GM19468 (cell line): ENCODE measurements around the gene CHAF1A.

Experiments
- ATAC-seq: cut with Tn5 transposase; IDR thresholded peaks from one replicate; pipeline ENCODE4 v1.9.1; 2021; ENCODE audit warnings: mild to moderate bottlenecking, moderate library complexity, moderate number of reproducible peaks; ENCODE audit not compliant: unreplicated experiment; ENCODE audit errors: extremely low read depth

Gene CHAF1A

DNA sequence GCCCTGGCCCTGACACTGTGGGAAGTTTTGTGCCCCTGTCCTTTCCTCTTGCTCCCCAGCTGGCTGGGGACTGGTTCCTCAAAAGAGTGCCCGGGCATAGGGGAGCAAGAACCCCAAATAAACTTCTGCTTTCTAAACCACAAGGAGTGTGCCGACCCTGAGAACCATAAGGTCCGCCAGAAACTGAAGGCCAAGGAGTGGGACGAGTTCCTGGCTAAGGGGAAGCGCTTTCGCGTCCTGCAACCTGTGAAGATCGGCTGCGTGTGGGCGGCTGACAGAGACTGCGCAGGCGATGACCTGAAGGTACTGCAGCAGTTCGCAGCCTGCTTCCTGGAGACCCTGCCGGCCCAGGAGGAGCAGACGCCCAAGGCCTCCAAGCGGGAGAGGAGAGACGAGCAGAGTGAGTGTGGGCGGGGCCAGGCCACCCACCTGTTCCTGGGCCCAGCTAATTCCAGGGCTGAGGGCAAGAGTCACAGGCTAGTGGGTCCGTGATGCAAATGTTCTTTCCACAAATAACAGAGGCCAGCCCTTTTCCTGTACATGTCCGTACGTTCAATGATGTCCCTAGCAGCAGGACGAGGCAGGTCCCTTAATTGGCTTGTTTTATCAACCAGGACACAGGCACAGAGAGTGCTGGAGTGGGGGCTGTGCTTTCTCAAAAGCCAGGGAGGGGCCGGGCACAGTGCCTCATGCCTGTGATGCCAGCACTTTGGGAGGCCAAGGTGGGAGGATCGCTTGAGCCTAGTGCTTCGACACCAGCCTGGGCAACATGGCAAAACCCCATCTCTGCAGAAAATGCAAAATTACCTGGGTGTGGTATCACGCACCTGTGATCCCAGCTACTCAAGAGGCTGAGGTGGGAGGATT is 29.6 kb downstream of the CHAF1A start:
- no peak for ATAC-seq

DNA sequence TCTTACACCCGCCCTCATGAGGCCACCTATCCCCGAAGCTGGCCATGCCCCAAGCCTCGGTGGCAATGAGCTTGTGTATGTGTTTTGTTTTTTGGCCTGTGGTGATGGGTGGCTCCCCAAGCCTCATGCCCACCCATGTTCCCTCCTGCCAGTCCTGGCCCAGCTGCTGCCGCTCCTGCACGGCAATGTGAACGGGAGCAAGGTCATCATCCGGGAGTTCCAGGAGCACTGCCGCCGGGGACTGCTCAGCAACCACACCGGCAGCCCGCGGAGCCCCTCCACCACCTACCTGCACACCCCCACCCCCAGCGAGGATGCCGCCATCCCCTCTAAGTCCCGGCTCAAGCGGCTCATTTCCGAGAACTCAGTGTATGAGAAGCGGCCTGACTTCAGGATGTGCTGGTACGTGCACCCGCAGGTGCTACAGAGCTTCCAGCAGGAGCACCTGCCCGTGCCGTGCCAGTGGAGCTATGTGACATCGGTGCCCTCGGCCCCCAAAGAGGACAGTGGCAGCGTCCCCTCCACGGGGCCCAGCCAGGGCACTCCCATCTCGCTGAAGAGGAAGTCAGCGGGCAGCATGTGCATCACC is 30.6 kb downstream of the CHAF1A start:
- no peak for ATAC-seq

DNA sequence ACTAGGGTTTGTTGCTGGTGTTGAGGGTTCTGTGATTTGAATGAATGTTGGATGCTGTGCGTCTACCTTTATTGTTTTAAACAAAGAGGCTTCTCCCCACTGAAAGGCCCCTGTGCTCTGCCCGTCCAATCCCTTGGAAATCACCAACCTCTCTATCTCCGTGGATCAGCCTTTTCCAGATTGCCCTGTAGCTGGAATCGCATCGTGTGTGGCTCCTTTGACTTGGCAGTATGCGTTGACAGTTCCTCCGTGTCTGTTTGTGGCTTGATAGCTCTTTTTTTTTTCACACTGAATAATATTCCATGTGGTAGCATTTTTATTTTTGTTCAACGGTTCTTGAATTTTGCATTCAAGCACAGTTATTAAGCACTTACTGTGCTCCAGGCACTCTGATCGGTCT is 32.0 kb downstream of the CHAF1A start:
- no peak for ATAC-seq

DNA sequence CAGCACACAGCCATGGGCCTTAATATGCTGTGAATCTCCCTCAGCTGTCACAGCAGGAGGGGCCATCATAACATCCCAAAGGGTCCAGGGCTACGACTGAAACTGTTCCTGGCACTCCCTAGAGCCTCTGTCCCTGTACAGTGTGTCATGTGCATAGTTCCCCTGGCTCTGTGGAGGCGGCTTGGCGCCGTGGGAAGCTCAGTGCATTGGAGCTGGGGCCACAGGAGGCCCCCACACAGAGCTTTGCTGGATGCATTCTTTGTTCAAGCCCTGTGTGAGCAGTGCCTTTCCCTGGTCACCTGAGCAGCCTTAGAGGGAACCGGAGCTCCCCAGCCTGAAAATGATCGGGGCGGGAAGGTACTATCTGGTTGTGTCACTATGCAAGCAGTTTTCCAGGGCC is 33.8 kb downstream of the CHAF1A start:
- ATAC-seq: no peak

DNA sequence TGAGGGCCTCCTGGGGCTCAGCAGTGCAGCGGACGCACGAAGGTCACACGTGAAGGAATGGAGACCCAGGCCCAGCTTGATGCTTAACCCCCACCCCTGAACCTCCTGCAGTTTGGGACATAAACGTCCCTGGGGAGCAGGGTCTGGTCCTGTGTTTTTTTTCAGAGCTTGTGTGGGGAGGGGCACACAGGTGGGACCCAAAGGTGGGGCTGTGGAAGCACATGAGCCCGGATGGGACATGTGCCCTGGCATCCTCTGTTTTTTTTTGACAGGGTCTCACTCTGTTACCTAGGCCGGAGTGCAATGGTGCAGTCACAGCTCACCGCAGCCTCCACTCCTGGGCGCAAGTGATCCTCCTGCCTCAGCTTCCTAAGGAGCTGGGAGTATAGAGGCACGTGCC is 34.7 kb downstream of the CHAF1A start:
- no peak for ATAC-seq

DNA sequence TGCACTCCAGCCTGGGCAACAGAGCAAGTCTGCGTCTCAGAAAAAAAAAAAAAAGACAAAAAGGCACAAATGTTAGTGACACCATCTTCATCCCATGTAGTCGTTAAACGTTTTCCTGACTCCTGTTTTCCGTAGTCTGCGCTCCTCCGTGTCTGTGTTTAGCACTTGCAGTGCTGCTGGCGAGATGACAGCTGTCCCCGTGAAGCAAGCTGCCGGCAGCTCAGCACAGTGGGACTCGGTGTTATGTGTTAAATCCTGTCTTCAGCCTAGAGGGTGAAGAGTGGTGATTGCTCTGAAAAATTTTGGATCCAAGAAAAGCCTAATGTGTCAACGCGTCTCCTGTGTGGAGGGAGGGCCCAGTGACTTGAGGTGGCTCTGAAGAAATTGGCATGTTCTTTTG is 36.8 kb downstream of the CHAF1A start:
- no peak for ATAC-seq

DNA sequence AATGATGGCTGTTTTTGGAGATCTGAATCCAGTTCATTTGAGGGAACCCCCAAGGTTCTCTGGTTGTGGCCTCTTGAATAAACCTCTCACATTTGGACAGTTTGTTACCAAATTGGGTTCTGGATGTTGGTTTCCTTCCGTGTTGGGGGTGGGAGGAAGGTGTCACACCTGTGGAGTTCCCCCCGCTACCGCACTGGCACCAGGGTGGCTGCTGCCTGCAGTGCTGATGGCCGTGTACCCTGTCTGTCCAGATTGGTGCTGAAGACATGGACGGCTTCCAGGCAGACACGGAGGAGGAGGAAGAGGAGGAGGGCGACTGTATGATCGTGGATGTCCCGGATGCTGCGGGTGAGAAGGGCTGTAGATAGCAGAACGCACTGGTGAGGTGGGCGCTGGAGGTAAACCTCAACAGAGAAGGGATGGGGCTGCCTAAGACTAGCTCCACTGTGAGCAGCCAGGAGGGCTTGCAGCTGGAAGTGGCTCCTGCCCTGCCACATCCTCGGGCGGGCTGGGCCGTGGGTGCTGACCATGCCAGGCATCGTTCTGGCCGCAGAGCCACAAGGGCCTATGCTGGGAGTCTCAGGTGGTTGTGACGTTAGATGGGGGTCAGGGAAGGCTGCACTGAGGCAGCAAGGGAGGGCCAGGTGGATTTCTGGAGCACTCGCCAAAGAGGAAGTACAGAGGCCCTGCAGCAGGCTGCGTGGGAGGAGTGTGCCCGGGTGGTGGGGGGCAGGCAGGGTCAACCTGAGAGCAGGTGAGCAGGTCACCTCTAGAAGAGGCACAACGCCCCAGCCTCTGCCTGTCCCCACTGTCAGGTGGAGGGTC is 39.8 kb downstream of the CHAF1A start:
- no peak for ATAC-seq

DNA sequence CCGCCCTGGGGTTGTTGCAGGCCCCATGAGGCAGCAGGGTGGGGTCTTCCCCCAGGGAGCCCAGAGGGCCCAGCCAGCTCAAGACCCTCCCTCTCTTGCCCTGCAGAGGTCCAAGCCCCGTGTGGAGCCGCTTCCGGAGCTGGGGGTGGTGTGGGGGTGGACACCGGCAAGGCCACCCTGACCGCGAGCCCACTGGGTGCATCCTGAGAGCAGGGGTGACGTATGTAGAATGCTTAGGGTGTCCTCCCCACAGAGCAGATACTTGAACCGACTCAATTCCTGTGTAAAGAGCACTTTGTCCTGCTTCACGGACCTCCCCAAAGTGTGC is 40.3 kb downstream of the CHAF1A start:
- no peak for ATAC-seq

DNA sequence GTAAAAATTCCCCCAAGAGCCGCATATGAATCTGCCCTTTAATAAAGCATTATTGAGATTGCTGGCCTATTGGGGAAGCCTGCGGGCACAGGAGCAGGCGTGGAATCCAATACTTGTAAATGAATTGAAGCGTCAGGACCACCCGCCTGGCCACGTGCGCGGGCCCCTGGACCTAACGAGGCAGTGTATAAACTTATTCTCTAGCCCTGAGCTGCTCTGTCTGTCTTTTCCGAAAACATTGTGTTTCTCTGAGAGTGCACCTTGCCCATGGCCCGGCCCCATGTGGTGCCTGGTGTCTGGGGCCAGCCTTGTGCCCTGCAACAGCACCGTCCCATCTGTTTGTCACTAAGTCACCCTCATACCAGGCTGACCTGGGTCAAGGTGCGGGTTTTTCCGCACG is 40.7 kb downstream of the CHAF1A start:
- ATAC-seq: no peak

DNA sequence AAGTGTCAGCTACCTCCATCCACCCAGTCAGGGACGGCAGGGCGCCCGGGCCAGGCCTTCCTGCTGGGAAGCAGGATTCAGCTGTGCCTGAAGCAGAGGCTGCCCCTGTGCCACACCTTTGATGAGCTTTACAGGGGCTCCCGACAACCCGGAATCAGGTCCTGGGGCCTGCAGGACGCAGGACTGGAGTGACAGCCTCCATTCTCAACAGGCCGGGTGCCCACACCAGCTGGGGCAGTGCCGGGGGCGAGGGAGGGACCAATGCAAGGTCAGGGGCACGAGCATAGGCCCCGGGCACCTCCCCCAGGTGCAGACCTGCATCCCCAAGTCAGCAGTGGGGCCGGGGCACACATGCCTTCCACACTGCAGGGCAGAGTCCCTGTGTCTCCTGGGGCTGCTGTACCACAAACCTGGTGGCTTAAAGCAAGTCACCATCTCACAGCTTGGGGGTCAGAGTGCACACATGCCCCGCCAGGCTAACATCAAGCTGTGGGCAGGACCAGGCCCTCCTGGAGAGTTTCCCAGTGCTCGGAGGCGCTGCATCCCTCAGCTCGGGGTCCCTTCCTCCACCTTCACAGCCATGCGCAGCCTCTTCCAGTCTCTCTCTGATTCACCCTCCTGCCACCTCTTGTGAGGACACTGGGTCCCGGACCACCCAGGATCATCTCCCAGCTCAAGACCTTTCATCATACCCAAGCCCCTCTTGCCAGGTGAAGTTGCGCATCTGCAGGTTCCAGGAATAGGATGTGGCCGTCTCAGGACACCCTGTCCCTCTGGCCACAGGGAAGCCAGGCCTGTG is 41.7 kb downstream of the CHAF1A start:
- ATAC-seq: no peak

DNA sequence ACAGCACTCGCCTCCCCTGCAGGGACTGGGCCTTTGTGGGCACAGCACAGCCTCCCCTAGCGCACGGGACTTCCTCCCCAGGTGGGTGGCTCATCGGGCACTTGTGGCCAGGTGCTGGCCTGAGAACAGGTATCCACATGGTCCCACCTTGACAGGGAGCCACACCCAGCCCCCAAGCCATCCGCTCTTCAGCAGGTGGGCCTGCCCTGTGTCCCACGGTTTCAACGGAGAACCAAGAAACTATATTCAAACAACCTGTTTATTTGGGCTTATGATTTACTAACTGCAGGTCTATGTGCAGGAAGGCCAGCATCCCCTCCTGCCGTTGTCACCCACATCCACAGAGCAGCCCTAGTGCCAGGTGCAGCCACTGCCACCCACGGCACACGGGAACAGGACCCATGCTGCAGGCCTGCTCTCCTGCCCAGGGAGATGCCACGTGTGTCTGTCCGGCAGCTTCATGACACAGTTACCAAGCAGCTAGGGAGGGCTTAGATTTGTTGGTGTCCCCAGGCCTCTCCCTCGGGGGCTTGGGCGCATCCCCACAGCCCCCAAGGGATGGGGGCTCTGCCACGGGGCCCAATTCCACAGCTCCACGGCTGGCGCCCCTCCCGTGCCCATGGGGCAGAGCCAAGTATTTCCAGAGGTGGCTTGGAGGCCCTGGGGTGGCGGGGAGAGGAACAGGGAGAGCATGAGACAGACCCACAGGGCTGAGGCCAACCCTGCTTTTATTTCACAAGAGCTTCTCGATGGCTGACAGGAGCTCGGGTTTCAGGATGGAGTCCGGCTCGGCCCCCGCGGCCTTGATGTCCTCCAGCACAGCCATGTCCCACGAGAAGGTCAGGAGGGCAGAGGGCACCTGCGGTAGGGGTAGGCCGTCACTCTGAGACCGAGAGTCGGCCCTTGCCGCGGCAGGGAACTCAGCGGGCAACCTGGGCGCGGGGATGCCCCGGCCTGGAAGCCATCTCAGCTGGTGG is 42.6 kb downstream of the CHAF1A start:
- ATAC-seq: no peak

DNA sequence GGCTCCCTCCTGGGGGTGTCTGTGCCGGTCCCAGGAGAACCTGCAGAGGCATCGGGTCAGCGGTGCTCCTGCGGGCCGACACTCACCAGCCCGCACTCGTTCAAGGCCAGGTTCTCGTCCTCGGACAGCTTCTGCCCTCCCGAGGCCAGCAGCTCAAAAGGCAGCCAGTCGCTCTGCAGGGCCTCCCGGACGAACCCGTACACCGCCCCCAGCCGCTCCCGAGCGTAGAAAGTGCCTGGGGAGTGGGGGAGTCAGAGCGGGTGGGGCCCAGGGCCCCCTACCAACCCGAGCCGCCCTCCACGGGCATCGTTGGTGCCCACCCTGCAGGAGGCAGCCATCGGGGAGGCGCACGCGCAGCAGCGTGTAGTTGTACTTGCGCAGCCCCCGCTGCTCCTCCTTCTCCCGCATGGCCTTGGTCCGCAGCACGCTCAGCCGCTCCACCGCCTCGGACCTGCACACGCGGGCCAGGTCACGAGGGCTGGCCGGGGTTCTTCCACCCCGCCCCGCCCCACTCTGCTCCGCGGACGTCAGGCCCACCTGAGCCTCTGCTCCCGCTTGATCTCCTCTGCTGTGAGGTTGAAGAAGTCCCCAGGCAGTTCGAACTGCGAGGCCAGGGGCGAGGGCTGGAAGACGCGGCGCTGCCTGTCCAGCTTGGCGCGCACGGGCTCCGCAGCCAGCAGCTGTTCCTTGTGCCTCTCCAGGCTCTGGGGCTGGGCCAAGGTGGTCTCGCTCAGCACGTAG is 43.7 kb downstream of the CHAF1A start:
- ATAC-seq: no peak

DNA sequence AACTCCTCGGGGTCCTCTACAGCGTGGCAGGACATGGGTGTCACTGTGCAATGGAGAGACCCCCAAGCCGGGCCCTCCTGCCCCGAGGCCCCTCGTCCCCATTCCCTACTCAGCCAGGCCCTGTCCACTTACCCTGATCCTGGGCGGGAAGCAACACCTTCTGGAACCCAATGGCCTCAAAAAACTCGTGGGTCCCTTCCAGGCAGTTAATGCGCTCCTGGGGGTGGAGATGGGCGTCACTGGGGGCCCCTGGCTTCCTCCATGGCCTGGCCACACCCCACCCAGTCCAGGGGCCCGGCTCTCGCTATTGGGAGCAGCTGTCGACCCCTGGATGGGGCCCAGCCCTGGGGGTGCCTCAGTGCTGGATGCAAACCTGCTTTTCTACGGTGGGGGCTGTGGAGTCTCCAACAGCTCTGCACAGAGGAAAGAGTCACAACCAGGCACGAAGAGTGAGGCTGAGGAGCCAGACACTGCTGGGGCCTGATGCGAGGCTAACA is 44.3 kb downstream of the CHAF1A start:
- ATAC-seq: no peak

DNA sequence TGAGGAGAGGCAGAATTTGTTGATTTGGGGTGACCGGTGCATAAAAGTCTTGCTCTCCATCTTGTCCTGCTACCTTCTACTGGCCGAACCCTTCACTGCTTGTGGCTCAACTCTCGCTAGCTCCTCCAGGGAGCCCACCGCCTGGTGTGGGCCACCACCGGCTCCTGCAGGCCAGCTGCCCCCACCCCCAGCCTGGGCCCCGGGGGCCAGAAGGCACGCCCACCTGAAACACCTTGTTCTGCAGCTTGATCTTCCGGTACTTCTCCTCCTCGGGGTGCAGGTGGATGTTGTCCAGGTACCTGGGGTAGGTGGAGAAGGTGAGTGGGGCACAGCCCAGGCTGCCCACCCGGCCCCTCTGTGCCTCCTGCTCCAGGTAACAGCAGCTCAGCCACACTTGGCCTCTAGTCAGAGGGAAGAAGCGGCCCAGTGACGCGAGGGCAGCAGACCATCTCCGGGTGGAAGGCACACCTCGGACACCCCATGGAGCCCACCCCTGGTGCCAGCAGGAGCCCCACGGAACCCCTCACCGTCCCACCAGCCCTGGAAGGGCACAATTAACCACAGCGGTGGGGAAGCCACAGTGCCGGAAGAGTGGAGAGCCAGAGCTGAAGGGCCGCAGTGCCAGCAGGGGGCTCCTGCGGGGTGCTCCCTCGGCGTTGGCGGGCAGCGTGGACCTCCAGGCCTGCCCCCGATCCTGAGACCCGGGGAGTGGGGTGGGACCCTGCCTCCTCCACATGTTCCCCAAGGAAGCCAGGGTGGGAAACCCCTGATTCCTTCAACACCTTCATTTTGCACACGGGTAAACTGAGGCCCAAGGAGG is 45.1 kb downstream of the CHAF1A start:
- ATAC-seq: no peak

DNA sequence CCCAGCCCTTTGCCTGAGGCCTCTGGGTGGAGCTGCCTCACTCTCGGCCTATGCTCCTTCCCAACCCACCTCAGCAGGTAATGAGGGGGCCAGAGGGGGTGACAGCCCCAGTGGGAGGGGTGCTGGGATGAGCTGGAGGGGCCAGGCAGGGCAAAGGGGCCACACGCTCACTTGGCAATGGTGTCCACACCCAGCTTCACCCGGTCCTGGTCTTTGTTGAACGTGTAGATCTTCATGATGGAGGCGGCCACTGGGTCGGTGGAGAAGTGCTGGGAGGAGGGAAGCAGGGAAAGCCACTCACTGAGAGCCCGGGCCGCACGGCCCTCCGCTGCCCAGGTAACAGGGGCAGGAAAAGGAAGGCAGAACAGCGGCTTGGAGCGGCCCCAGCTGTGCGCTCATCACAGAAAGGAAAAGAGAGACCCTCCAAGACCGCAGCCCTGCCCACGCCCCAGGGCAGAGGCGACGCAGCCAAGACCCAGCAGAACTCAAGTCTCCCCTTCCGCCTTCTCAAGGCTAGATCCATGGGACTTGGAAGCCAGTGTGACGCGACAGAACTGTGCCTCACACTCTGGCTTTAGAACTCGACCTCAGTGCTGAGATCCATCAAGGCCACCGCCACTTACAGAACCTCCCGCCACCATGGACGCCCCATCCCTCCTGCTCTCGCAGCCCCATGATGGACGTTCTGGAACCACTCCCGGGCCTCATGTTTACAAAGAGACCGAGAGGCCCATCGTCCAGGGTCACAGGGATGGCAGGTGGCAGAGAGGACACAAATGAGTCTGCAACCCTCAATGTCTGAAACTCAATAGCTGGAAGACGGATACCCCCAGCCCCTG is 45.9 kb downstream of the CHAF1A start:
- no peak for ATAC-seq

DNA sequence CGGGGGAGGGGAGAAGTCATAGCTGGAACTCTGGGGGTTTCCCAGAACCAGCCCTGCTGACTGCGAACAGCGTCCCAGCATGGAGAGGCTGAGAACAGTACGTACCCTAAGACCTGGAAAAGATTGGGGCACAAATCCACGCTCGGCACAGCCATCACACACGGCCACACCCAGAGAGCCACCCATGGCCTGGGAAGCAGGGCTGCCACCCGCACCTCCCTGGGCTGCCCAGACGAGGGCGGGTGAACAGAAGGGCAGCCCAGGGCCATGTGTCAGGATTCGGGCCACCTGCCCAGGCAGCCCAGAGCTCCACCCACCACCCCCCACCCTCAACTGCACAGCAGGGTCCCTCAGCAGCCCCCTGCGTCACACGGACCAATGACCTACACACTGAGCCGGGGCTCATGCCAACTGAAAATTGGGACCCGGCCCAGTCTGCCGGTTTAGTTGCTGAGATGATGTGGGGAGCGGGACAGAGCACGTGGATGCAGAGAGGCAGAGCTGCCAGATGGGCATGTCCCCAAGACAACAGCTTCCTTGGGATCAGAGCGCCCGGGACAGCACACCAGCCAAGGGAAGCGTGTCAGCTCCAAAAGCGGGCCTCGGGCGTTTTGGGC is 46.7 kb downstream of the CHAF1A start:
- ATAC-seq: no peak
